IPS-18a (cell line): ENCODE data around the gene CYP2D6.
"Not testable (repeated sequence)": the region's sequence is repeated elsewhere in the genome, so short reads cannot be mapped to it uniquely, and the experiment has no call there.

Experiments
- H3K27ac ChIP-seq: one replicate; pipeline ENCODE4 v1.5.1; 2013; ENCODE audit warnings: low read length
- H3K27me3 ChIP-seq: one replicate; pipeline ENCODE4 v1.6.1; 2013; ENCODE audit warnings: mild to moderate bottlenecking, low read length; ENCODE audit not compliant: control insufficient read depth, insufficient read depth
- H3K36me3 ChIP-seq: one replicate; pipeline ENCODE4 v1.6.1; 2013; ENCODE audit warnings: low read depth, low read length; ENCODE audit not compliant: control insufficient read depth
- H3K4me1 ChIP-seq: one replicate; pipeline ENCODE4 v1.6.1; 2013; ENCODE audit warnings: low read depth, low read length; ENCODE audit not compliant: control insufficient read depth
- H3K4me3 ChIP-seq: one replicate; pipeline ENCODE4 v1.5.1; 2013; ENCODE audit warnings: low read length
- H3K9ac ChIP-seq: one replicate; pipeline ENCODE4 v1.6.1; 2013; ENCODE audit warnings: mild to moderate bottlenecking, low read length, moderate library complexity
- H3K9me3 ChIP-seq: one replicate; pipeline ENCODE4 v1.6.1; 2013; ENCODE audit warnings: low read depth, low read length; ENCODE audit not compliant: control insufficient read depth

The CYP2D6 gene

DNA sequence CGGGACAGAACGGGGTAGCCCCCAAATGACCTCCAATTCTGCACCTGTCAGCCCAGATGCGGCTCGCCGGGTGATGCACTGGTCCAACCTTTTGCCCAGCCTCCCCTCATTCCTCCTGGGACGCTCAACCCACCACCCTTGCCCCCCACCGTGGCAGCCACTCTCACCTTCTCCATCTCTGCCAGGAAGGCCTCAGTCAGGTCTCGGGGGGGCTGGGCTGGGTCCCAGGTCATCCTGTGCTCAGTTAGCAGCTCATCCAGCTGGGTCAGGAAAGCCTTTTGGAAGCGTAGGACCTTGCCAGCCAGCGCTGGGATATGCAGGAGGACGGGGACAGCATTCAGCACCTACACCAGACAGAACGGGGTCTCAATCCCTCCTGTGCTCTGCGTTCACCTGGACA, 2.6 kb downstream of the CYP2D6 start:
- H3K27me3 ChIP-seq, H3K9me3 ChIP-seq, H3K4me3 ChIP-seq, H3K27ac ChIP-seq, H3K9ac ChIP-seq, H3K4me1 ChIP-seq, H3K36me3 ChIP-seq: not testable (repeated sequence)

GRCh38 chr22:42127606-42128005, 3.0 kb downstream of the CYP2D6 start:
- H3K4me1 ChIP-seq = no peaks in the 10 kb centered on the region
- H3K27me3 ChIP-seq = no peaks in the 10 kb centered on the region
- no peak overlapping the region for H3K27ac ChIP-seq
- H3K4me3 ChIP-seq = no peak overlapping the region
- no peaks in the 10 kb centered on the region for H3K36me3 ChIP-seq
- no peaks in the 10 kb centered on the region for H3K9me3 ChIP-seq
- no peak overlapping the region for H3K9ac ChIP-seq

DNA sequence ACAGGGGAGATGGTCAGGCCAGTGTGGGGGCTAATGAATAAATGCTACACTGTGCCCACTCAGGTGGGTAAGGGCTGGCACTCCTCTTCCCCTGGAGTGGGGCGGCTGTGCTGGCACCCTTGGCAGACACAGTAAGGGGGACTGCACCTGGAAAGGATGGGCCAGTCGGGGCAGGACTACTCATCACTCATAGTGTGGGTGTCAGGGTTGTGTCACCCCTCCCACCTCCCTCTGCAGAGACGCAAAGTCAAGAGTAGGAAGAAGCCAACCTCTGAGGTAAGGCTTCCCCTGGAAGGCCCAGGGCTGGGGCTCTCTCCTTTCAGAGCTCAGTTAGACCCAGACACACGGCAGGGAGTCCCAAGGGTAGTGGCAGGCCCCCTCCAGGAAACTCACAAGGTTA, 7.1 kb downstream of the CYP2D6 start:
- not testable (repeated sequence) for H3K27me3 ChIP-seq, H3K9ac ChIP-seq

DNA sequence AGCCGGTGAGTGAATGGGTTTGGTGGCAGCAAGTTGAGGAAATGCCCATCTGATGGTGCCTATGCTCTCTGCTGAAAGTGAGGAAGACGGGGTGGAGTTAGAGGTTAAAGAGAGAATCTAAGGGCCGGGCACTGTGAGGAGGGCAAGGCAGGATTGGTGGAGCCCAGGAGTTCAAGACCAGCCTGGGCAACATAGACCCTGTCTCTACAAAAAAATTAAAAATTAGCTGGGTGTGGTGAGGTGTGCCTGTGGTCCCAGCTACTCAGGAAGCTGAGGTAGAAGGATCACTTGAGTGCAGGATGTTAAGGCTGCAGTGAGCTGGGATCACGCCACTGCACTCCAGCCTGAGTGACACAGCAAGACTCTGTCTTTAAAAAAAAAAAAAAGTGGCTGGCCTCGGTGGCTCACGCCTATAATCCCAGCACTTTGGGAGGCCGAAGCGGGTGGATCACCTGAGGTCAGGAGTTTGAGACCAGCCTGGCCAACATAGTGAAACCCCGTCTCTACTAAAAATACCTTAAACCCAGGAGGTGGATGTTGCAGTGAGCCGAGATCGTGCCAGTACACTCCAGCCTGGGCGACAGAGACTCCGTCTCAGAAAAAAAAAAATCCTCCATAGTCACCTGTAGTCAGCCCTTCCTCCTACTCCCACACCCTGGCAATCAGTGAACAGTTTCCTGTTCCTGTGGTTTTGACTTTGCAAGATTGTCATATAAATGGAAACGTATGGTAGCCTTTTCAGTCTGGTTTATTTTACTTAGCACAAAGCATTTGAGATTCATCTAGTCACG, 10.2 kb downstream of the CYP2D6 start:
- H3K36me3 ChIP-seq, H3K27ac ChIP-seq: not testable (repeated sequence)

More for the DNA sequence above, 7.1 kb downstream of the CYP2D6 start:
- H3K27ac ChIP-seq, H3K4me1 ChIP-seq, H3K4me3 ChIP-seq, H3K36me3 ChIP-seq, H3K9me3 ChIP-seq: not testable (repeated sequence)

GRCh38 chr22:42116848-42117424, 13.7 kb downstream of the CYP2D6 start:
- Histone ChIP-seq H3K27ac (no peak overlapping the region), H3K9me3 (no peaks in the 10 kb centered on the region)

More for the DNA sequence above, 10.2 kb downstream of the CYP2D6 start:
- H3K4me1 ChIP-seq, H3K27me3 ChIP-seq, H3K4me3 ChIP-seq, H3K9me3 ChIP-seq, H3K9ac ChIP-seq: not testable (repeated sequence)

GRCh38 chr22:42115420-42115830, 15.2 kb downstream of the CYP2D6 start:
- H3K9ac ChIP-seq, H3K27me3 ChIP-seq: not testable (repeated sequence)

More at GRCh38 chr22:42116848-42117424, 13.7 kb downstream of the CYP2D6 start:
- no peak overlapping the region for H3K4me3 ChIP-seq
- no peaks in the 10 kb centered on the region for H3K27me3 ChIP-seq
- H3K4me1 ChIP-seq = peaks cover 4% of the 10 kb centered on the region
- no peaks in the 10 kb centered on the region for H3K36me3 ChIP-seq
- no peak overlapping the region for H3K9ac ChIP-seq

GRCh38 chr22:42114721-42115120, 15.9 kb downstream of the CYP2D6 start:
- Histone ChIP-seq H3K27me3 (no peaks in the 10 kb centered on the region), H3K27ac (no peak overlapping the region), H3K4me1 (peaks cover 6% of the 10 kb centered on the region), H3K9ac (no peak overlapping the region), H3K36me3 (no peaks in the 10 kb centered on the region), H3K9me3 (no peaks in the 10 kb centered on the region), H3K4me3 (no peak overlapping the region)

More at GRCh38 chr22:42115420-42115830, 15.2 kb downstream of the CYP2D6 start:
- not testable (repeated sequence) for H3K36me3 ChIP-seq, H3K9me3 ChIP-seq, H3K27ac ChIP-seq, H3K4me1 ChIP-seq, H3K4me3 ChIP-seq

DNA sequence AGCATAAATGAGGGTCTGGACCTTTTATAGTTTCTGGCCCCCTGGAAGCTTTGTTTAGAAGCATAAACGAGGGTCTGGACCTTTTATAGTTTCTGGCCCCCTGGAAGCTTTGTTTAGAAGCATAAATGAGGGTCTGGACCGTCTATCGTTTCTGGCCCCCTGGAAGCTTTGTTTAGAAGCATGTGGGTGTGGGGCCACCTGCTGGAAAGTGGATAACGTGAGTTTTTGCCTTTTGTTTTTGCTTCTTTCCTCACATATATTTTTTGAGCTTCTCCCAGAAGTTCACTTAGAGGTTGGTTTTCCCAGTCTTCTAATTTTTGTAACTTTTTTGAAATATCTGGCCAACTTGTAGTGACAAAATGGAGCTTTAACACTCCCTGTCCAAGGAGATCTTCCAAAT, 17.8 kb downstream of the CYP2D6 start:
- H3K27ac ChIP-seq, H3K9ac ChIP-seq, H3K27me3 ChIP-seq, H3K4me3 ChIP-seq, H3K9me3 ChIP-seq, H3K4me1 ChIP-seq, H3K36me3 ChIP-seq: not testable (repeated sequence)

DNA sequence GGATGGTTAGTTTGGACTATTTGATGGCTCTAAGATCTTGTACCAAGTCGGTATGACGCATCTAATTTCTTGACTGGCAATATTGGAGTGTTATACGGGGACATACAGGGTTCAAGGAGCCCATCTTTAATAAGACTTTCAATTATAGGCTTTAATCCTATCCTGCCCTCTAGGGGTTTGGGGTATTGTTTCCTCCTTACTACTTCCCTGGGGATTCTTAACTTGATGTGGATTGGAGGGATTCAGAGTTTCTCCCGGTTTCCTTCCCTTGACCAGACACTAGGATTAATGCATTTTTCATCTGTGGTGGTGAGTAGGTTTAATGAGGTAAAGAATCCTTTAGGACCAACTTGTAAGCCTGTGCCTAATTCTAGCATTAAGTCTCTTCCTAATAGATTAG, 18.8 kb downstream of the CYP2D6 start:
- no peaks in the 10 kb centered on the region for H3K36me3 ChIP-seq
- H3K9me3 ChIP-seq = no peaks in the 10 kb centered on the region
- H3K4me1 ChIP-seq = peaks cover 6% of the 10 kb centered on the region
- no peak overlapping the region for H3K9ac ChIP-seq
- H3K27me3 ChIP-seq = peaks cover 6% of the 10 kb centered on the region
- H3K4me3 ChIP-seq = no peak overlapping the region
- no peak overlapping the region for H3K27ac ChIP-seq

GRCh38 chr22:42108848-42109247, 21.8 kb downstream of the CYP2D6 start:
- Histone ChIP-seq H3K27ac (no peak overlapping the region), H3K27me3 (peaks cover 6% of the 10 kb centered on the region), H3K36me3 (no peaks in the 10 kb centered on the region), H3K4me3 (no peak overlapping the region), H3K9ac (no peak overlapping the region), H3K4me1 (peaks cover 6% of the 10 kb centered on the region), H3K9me3 (peaks cover 5% of the 10 kb centered on the region)

- H3K4me3 ChIP-seq, H3K27ac ChIP-seq, H3K27me3 ChIP-seq, H3K4me1 ChIP-seq, H3K9ac ChIP-seq, H3K36me3 ChIP-seq: not testable (repeated sequence)
- H3K9me3 ChIP-seq = peaks cover 11% of the 10 kb centered on the region
Observed at GRCh38 chr22:42104332-42104860, 26.2 kb downstream of the CYP2D6 start.

GRCh38 chr22:42101199-42101598, 29.4 kb downstream of the CYP2D6 start:
- Histone ChIP-seq H3K36me3 (no peaks in the 10 kb centered on the region), H3K9ac (no peak overlapping the region), H3K4me1 (no peaks in the 10 kb centered on the region), H3K4me3 (no peak overlapping the region), H3K27me3 (no peaks in the 10 kb centered on the region), H3K27ac (no peak overlapping the region), H3K9me3 (peaks cover 11% of the 10 kb centered on the region)
